GM12873 (cell line): Measurements from ENCODE around the gene MSANTD1.

Source experiments
- TF ChIP-seq, protein P1 (sequence below): IDR thresholded peaks from 2 replicates; pipeline ENCODE4 v1.5.1; 2012; ENCODE audit warnings: low read depth, mild to moderate bottlenecking, moderate library complexity, low read length, control low read depth; ENCODE audit not compliant: insufficient read depth; ENCODE audit errors: missing control alignments

Gene MSANTD1

GRCh38 chr4:3304831-3305609, 56.1 kb downstream of the MSANTD1 start:
- TF ChIP-seq, protein P1, sequence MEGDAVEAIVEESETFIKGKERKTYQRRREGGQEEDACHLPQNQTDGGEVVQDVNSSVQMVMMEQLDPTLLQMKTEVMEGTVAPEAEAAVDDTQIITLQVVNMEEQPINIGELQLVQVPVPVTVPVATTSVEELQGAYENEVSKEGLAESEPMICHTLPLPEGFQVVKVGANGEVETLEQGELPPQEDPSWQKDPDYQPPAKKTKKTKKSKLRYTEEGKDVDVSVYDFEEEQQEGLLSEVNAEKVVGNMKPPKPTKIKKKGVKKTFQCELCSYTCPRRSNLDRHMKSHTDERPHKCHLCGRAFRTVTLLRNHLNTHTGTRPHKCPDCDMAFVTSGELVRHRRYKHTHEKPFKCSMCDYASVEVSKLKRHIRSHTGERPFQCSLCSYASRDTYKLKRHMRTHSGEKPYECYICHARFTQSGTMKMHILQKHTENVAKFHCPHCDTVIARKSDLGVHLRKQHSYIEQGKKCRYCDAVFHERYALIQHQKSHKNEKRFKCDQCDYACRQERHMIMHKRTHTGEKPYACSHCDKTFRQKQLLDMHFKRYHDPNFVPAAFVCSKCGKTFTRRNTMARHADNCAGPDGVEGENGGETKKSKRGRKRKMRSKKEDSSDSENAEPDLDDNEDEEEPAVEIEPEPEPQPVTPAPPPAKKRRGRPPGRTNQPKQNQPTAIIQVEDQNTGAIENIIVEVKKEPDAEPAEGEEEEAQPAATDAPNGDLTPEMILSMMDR, result no peak

GRCh38 chr4:3305610-3306371, 56.8 kb downstream of the MSANTD1 start:
- TF ChIP-seq, protein P1, result no peak
